ENCODE data around the gene CTBP2. TPM values are rescaled to one million over a fixed set of nuclear protein-coding genes. Genes with fewer than 3 reads are reported as not detected.

Gene CTBP2
- total and polyA plus RNA-seq, 4 donors: 3.4 to 59.2 (median 5.5) TPM

GRCh38 chr10:125003901-125004467 lies 156.4 kb downstream of the CTBP2 start:
- Histone ChIP-seq H3K4me3 (ENCODE audit: low read depth in 1 of 3, low read length in 3 of 3) (no peak overlapping the region), H3K9ac (ENCODE audit: low read depth in 1 of 2, low read length in 2 of 2) (no peak overlapping the region), H3K36me3 (ENCODE audit: control insufficient read depth in 4 of 4, insufficient read depth in 3 of 4, low read depth in 1 of 4, low read length in 3 of 4) (no peaks in the 10 kb centered on the region), H3K4me1 (ENCODE audit: control insufficient read depth in 4 of 4, insufficient read depth in 4 of 4, low read length in 3 of 4) (no peaks in the 10 kb centered on the region), H3K27ac (ENCODE audit: low read depth in 1 of 2, low read length in 2 of 2) (no peak overlapping the region), H3K9me3 (ENCODE audit: control insufficient read depth in 4 of 4, low read length in 3 of 4) (no peaks in the 10 kb centered on the region), H3K27me3 (ENCODE audit: control insufficient read depth in 4 of 4, insufficient read depth in 4 of 4, low read length in 3 of 4) (no peaks in the 10 kb centered on the region)
- 96% methylated on average over 14 of the region's 14 CpGs for WGBS
- TF ChIP-seq JUND (IDR thresholded peaks at IDR 0.05) (no peak), ATF3 (IDR thresholded peaks at IDR 0.05) (no peak), EGR1 (IDR thresholded peaks at IDR 0.05; ENCODE audit: low read depth in 2 of 2) (no peak), SP1 (IDR thresholded peaks at IDR 0.05) (no peak), CTCF (IDR thresholded peaks at IDR 0.05; ENCODE audit: low read depth, low read length, missing input control) (no peak), TAF1 (conservative IDR thresholded peaks at IDR 0.05) (no peak), RXRA (IDR thresholded peaks at IDR 0.05) (no peak), NR2F2 (IDR thresholded peaks at IDR 0.05) (no peak), HNF4G (IDR thresholded peaks at IDR 0.05) (no peak), ZBTB33 (IDR thresholded peaks at IDR 0.05) (no peak), RAD21 (IDR thresholded peaks at IDR 0.05) (no peak), FOXA2 (IDR thresholded peaks at IDR 0.05) (no peak), HNF4A (conservative IDR thresholded peaks at IDR 0.05) (no peak), GABPA (IDR thresholded peaks at IDR 0.05 in 1 of 2, conservative IDR thresholded peaks at IDR 0.05 in 1 of 2) (no peak), FOXA1 (IDR thresholded peaks at IDR 0.05) (no peak), YY1 (IDR thresholded peaks at IDR 0.05) (no peak), REST (IDR thresholded peaks at IDR 0.05) (no peak)
- no peak for DNase-seq (ENCODE audit: low spot score)
